Parathyroid adenoma (tissue), 2 donors: Measurements from ENCODE around the gene ATP6V1G2.
"Not testable (repeated sequence)": the region's sequence is repeated elsewhere in the genome, so short reads cannot be mapped to it uniquely, and the experiment has no call there.

ENCODE experiments used
- H2AFZ ChIP-seq: fragments of 300-600 bp; sonication (generic); one replicate; pipeline ENCODE4 v1.7.0; 2017; ENCODE audit warnings: antibody characterized with exemption, mild to moderate bottlenecking
- H3K27ac ChIP-seq: fragments of 300-600 bp; sonication (generic); one replicate; pipeline ENCODE4 v1.7.0; 2017
- H3K27me3 ChIP-seq: fragments of 300-600 bp; sonication (generic); one replicate; pipeline ENCODE4 v1.7.0; 2017; ENCODE audit warnings: low read length; ENCODE audit not compliant: control insufficient read depth, insufficient read depth
- H3K36me3 ChIP-seq: fragments of 300-600 bp; sonication (generic); one replicate; pipeline ENCODE4 v1.7.0; 2017; ENCODE audit warnings: low read length; ENCODE audit not compliant: control insufficient read depth, insufficient read depth
- H3K4me1 ChIP-seq: fragments of 300-600 bp; sonication (generic); one replicate; pipeline ENCODE4 v1.7.0; 2017; ENCODE audit warnings: control low read depth
- H3K4me2 ChIP-seq: fragments of 300-600 bp; sonication (generic); one replicate; pipeline ENCODE4 v1.7.0; 2017; ENCODE audit warnings: low read length
- H3K4me3 ChIP-seq: fragments of 300-600 bp; sonication (generic); one replicate; pipeline ENCODE4 v1.7.0; 2017; ENCODE audit warnings: low read depth, low read length
- H3K79me2 ChIP-seq: fragments of 300-600 bp; sonication (generic); one replicate; pipeline ENCODE4 v1.7.0; 2017; ENCODE audit warnings: control low read depth
- H3K9ac ChIP-seq: fragments of 300-600 bp; sonication (generic); one replicate; pipeline ENCODE4 v1.7.0; 2017; ENCODE audit warnings: mild to moderate bottlenecking
- H3K9me3 ChIP-seq: fragments of 300-600 bp; sonication (generic); one replicate; pipeline ENCODE4 v1.7.0; 2017; ENCODE audit warnings: low read length; ENCODE audit not compliant: control insufficient read depth
- TF ChIP-seq, protein P1 (sequence below): fragments of 300-600 bp; sonication (generic); IDR thresholded peaks from one replicate; pipeline ENCODE4 v1.7.0; 2017; ENCODE audit warnings: antibody characterized with exemption, mild to moderate bottlenecking
- donor health status: primary hyperparathyroidism.

Gene ATP6V1G2

GRCh38 chr6:31497531-31498476, 48.6 kb downstream of the ATP6V1G2 start, which contains the start of gene MICB:
Gene MICB, plus strand, starts transcription at chr6:31498145. Its CDS starts 49 bp downstream, at chr6:31498194.
- Histone ChIP-seq H3K9me3 (no peaks in the 10 kb centered on the region), H3K27me3 (no peaks in the 10 kb centered on the region), H3K4me3 (peak within 1 kb of the TSS; percentile 69), H3K4me2 (peak within 1 kb of the TSS; percentile 98), H3K27ac (no peak within 1 kb of the TSS), H3K4me1 (no peaks in the 10 kb centered on the region), H3K79me2 (no peaks in the 10 kb centered on the region), H2AFZ (peak within 1 kb of the TSS; percentile 90), H3K9ac (no peak within 1 kb of the TSS), H3K36me3 (no peaks in the 10 kb centered on the region)
- TF ChIP-seq, protein P1, sequence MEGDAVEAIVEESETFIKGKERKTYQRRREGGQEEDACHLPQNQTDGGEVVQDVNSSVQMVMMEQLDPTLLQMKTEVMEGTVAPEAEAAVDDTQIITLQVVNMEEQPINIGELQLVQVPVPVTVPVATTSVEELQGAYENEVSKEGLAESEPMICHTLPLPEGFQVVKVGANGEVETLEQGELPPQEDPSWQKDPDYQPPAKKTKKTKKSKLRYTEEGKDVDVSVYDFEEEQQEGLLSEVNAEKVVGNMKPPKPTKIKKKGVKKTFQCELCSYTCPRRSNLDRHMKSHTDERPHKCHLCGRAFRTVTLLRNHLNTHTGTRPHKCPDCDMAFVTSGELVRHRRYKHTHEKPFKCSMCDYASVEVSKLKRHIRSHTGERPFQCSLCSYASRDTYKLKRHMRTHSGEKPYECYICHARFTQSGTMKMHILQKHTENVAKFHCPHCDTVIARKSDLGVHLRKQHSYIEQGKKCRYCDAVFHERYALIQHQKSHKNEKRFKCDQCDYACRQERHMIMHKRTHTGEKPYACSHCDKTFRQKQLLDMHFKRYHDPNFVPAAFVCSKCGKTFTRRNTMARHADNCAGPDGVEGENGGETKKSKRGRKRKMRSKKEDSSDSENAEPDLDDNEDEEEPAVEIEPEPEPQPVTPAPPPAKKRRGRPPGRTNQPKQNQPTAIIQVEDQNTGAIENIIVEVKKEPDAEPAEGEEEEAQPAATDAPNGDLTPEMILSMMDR, result no peak

- not testable (repeated sequence) for H3K4me1 ChIP-seq, H3K27me3 ChIP-seq, H3K36me3 ChIP-seq, H3K27ac ChIP-seq, H3K79me2 ChIP-seq, H3K4me2 ChIP-seq, H2AFZ ChIP-seq, H3K9me3 ChIP-seq, H3K9ac ChIP-seq
- peak overlapping the region; percentile 69 for H3K4me3 ChIP-seq
Observed at GRCh38 chr6:31496826-31497225, 49.6 kb downstream of the ATP6V1G2 start.

- Histone ChIP-seq H3K36me3 (no peaks in the 10 kb centered on the region), H3K9ac (no peak overlapping the region), H3K27me3 (no peaks in the 10 kb centered on the region)
Observed at GRCh38 chr6:31495580-31495979, 50.8 kb downstream of the ATP6V1G2 start.

More at GRCh38 chr6:31495580-31495979, 50.8 kb downstream of the ATP6V1G2 start:
- Histone ChIP-seq H2AFZ (no peak overlapping the region), H3K4me1 (no peaks in the 10 kb centered on the region), H3K4me3 (no peak overlapping the region), H3K9me3 (no peaks in the 10 kb centered on the region), H3K27ac (no peak overlapping the region), H3K4me2 (no peak overlapping the region), H3K79me2 (no peaks in the 10 kb centered on the region)
- TF ChIP-seq, protein P1, result no peak
